ENCODE measurements around the gene NLRP12. TPM values are rescaled to one million over a fixed set of nuclear protein-coding genes. Genes with fewer than 3 reads are reported as not detected.
"Not testable (repeated sequence)": the region's sequence is repeated elsewhere in the genome, so short reads cannot be mapped to it uniquely, and the experiment has no call there.

The NLRP12 gene
- total RNA-seq, 1 donor, result not detected

- no peak overlapping the region for H3K4me3 ChIP-seq (ENCODE audit: low read depth, low read length)
- no peak for DNase-seq (ENCODE audit: low read depth)
- TF ChIP-seq CTCF (IDR thresholded peaks at IDR 0.05; ENCODE audit: insufficient read depth, low read length), result no peak
These were observed 48.6 kb downstream of the NLRP12 start for GRCh38 chr19:53775524-53775923.

GRCh38 chr19:53774491-53774890 is 49.6 kb downstream of the NLRP12 start:
- DNase-seq (ENCODE audit: low read depth); H3K4me3 ChIP-seq (ENCODE audit: low read depth, low read length): not testable (repeated sequence)

- no peak for TF ChIP-seq CTCF (IDR thresholded peaks at IDR 0.05; ENCODE audit: insufficient read depth, low read length)
- no peak overlapping the region for H3K4me3 ChIP-seq (ENCODE audit: low read depth, low read length)
- DNase-seq (ENCODE audit: low read depth), result no peak
These were observed 50.1 kb downstream of the NLRP12 start for GRCh38 chr19:53773999-53774398.

GRCh38 chr19:53772943-53773342 is 51.2 kb downstream of the NLRP12 start:
- no peak overlapping the region for H3K4me3 ChIP-seq (ENCODE audit: low read depth, low read length)
- peak; percentile 81 for TF ChIP-seq CTCF (IDR thresholded peaks at IDR 0.05; ENCODE audit: insufficient read depth, low read length)
- DNase-seq (ENCODE audit: low read depth), result peak; percentile 74

GRCh38 chr19:53771144-53771543 is 53.0 kb downstream of the NLRP12 start:
- no peak for DNase-seq (ENCODE audit: low read depth)
- no peak for TF ChIP-seq CTCF (IDR thresholded peaks at IDR 0.05; ENCODE audit: insufficient read depth, low read length)

GRCh38 chr19:53769696-53770309 is 54.3 kb downstream of the NLRP12 start:
- H3K4me3 ChIP-seq (ENCODE audit: low read depth, low read length); DNase-seq (ENCODE audit: low read depth): not testable (repeated sequence)

More at GRCh38 chr19:53771144-53771543, 53.0 kb downstream of the NLRP12 start:
- no peak overlapping the region for H3K4me3 ChIP-seq (ENCODE audit: low read depth, low read length)

- no peak overlapping the region for H3K4me3 ChIP-seq (ENCODE audit: low read depth, low read length)
- no peak for DNase-seq (ENCODE audit: low read depth)
- TF ChIP-seq CTCF (IDR thresholded peaks at IDR 0.05; ENCODE audit: insufficient read depth, low read length), result no peak
These were observed 55.7 kb downstream of the NLRP12 start for GRCh38 chr19:53768401-53768800.

- not testable (repeated sequence) for H3K4me3 ChIP-seq (ENCODE audit: low read depth, low read length); DNase-seq (ENCODE audit: low read depth)
These were observed 65.1 kb downstream of the NLRP12 start for GRCh38 chr19:53758991-53759390.

Small RNAs within 50 kb of the gene (small RNA-seq; reads per million reads assigned to genes)
- gene AC008753.1 (not detected), gene MIR1283-2 (not detected), gene MIR371A (not detected), gene MIR372 (not detected), gene MIR373 (not detected), gene MIR516A1 (not detected), gene MIR516A2 (not detected), gene MIR519A1 (not detected), gene MIR521-1 (not detected), gene MIR527 (not detected), gene RNU6-1041P (not detected), gene RNU6-165P (not detected), gene RNU6-751P (not detected), gene RNU6-982P (not detected)

Other genes with a start within 250 kb of the NLRP12 start
- not detected in 2 replicates for gene DPRX, start 192.3 kb downstream of the NLRP12 start, total RNA-seq (ENCODE audit: low replicate concordance)
- 6.8 and 30.2 TPM in 2 replicates for gene MYADM, start 43.6 kb upstream of the NLRP12 start, total RNA-seq (ENCODE audit: low replicate concordance)
- not detected in 2 replicates for gene PRKCG, start 57.9 kb upstream of the NLRP12 start, total RNA-seq (ENCODE audit: low replicate concordance)
- gene CACNG7, start 85.0 kb upstream of the NLRP12 start, total RNA-seq (ENCODE audit: low replicate concordance), result 0.57 and 1.9 TPM in 2 replicates
- gene CACNG8, start 138.6 kb upstream of the NLRP12 start, total RNA-seq (ENCODE audit: low replicate concordance), result 0.41 and 0.45 TPM in 2 replicates
- 1.1 TPM in 1 of 2 replicates, not detected in the other for gene CACNG6, start 167.3 kb upstream of the NLRP12 start, total RNA-seq (ENCODE audit: low replicate concordance)
- gene VSTM1, start 239.6 kb upstream of the NLRP12 start, total RNA-seq (ENCODE audit: low replicate concordance), result not detected in 2 replicates

Data from fibroblast of the aortic adventitia (primary cell).